Neural progenitor cell (in vitro differentiated cells): ENCODE data around the gene CTIF. TPM values are rescaled to one million over a fixed set of nuclear protein-coding genes. Genes with fewer than 3 reads are reported as not detected.
A peak's percentile ranks its signal among the peaks of the same experiment; 100 is the strongest.

Source experiments
- DNase-seq: peaks from one replicate; pipeline ENCODE4 v3.0.0-alpha.2; 2016; ENCODE audit warnings: low spot score
- H2AFZ ChIP-seq: fragments of 200-600 bp; sonication (generic); replicated peaks from 2 replicates; pipeline ENCODE4 v1.6.1; 2016; ENCODE audit warnings: antibody characterized with exemption
- H3F3A ChIP-seq: fragments of 200-600 bp; sonication (generic); 2 replicates; pipeline ENCODE4 v1.6.1; 2016; ENCODE audit warnings: antibody characterized with exemption, low read depth
- H3K27ac ChIP-seq: fragments of 200-600 bp; sonication (generic); 2 replicates; pipeline ENCODE4 v1.5.1; 2016; ENCODE audit warnings: mild to moderate bottlenecking
- H3K27me3 ChIP-seq: fragments of 200-600 bp; sonication (generic); 2 replicates; pipeline ENCODE4 v1.6.1; 2016; ENCODE audit warnings: mild to moderate bottlenecking, moderate library complexity
- H3K36me3 ChIP-seq: fragments of 200-600 bp; sonication (generic); 2 replicates; pipeline ENCODE4 v1.5.1; 2016
- H3K4me1 ChIP-seq: fragments of 200-600 bp; sonication (generic); 2 replicates; pipeline ENCODE4 v1.6.1; 2016; ENCODE audit warnings: mixed run types
- H3K4me2 ChIP-seq: fragments of 200-600 bp; sonication (generic); 2 replicates; pipeline ENCODE4 v1.6.1; 2016
- H3K4me3 ChIP-seq: fragments of 200-600 bp; sonication (generic); 2 replicates; pipeline ENCODE4 v1.5.1; 2016
- H3K79me2 ChIP-seq: fragments of 200-600 bp; sonication (generic); 2 replicates; pipeline ENCODE4 v1.6.1; 2016; ENCODE audit warnings: low read depth
- H3K9ac ChIP-seq: fragments of 200-600 bp; sonication (generic); 2 replicates; pipeline ENCODE4 v1.6.1; 2016
- H3K9me3 ChIP-seq: fragments of 200-600 bp; sonication (generic); 2 replicates; pipeline ENCODE4 v1.5.1; 2016; ENCODE audit warnings: low read depth
- H4K20me1 ChIP-seq: fragments of 200-600 bp; sonication (generic); 2 replicates; pipeline ENCODE4 v1.6.1; 2016; ENCODE audit warnings: low read depth
- H3K27ac Mint-ChIP-seq: 3 replicates; pipeline ENCODE4 v1.8.0; 2021; ENCODE audit warnings: mixed read lengths
- H3K27me3 Mint-ChIP-seq: 2 replicates; pipeline ENCODE4 v1.8.0; 2022; ENCODE audit warnings: low read depth, mild to moderate bottlenecking, inconsistent platforms, moderate library complexity, mixed read lengths; ENCODE audit not compliant: insufficient read depth
- H3K36me3 Mint-ChIP-seq: 3 replicates; pipeline ENCODE4 v1.8.0; 2021; ENCODE audit warnings: mixed read lengths
- H3K4me1 Mint-ChIP-seq: 3 replicates; pipeline ENCODE4 v1.8.0; 2021; ENCODE audit warnings: mixed read lengths
- H3K4me3 Mint-ChIP-seq: 3 replicates; pipeline ENCODE4 v1.8.0; 2021; ENCODE audit warnings: mild to moderate bottlenecking, moderate library complexity, mixed read lengths
- H3K9me3 Mint-ChIP-seq: 3 replicates; pipeline ENCODE4 v1.8.0; 2020; ENCODE audit warnings: mixed read lengths
- EZH2 ChIP-seq: fragments of 200-600 bp; sonication (generic); IDR thresholded peaks from 2 replicates; pipeline ENCODE4 v1.6.1; 2017; ENCODE audit warnings: antibody characterized with exemption, mild to moderate bottlenecking, moderate library complexity
- EZH2phosphoT487 ChIP-seq: fragments of 200-600 bp; sonication (generic); IDR thresholded peaks from 2 replicates; pipeline ENCODE4 v1.6.1; 2017; ENCODE audit warnings: antibody characterized with exemption
- total RNA-seq: library from RNA; depleted of rRNA; stranded (reverse); fragments of >200 nt; gene quantifications from 2 replicates; pipeline ENCODE4 v1.2.3, GENCODE V29; 2015; ENCODE audit warnings: low replicate concordance
- TF ChIP-seq, protein P1 (sequence below): fragments of 200-600 bp; sonication (generic); IDR thresholded peaks from 2 replicates; pipeline ENCODE4 v1.5.1; 2017; ENCODE audit warnings: antibody characterized with exemption, mild to moderate bottlenecking

The CTIF gene
- total RNA-seq, 1 donor from 2014 or later: 17.6 TPM

DNA sequence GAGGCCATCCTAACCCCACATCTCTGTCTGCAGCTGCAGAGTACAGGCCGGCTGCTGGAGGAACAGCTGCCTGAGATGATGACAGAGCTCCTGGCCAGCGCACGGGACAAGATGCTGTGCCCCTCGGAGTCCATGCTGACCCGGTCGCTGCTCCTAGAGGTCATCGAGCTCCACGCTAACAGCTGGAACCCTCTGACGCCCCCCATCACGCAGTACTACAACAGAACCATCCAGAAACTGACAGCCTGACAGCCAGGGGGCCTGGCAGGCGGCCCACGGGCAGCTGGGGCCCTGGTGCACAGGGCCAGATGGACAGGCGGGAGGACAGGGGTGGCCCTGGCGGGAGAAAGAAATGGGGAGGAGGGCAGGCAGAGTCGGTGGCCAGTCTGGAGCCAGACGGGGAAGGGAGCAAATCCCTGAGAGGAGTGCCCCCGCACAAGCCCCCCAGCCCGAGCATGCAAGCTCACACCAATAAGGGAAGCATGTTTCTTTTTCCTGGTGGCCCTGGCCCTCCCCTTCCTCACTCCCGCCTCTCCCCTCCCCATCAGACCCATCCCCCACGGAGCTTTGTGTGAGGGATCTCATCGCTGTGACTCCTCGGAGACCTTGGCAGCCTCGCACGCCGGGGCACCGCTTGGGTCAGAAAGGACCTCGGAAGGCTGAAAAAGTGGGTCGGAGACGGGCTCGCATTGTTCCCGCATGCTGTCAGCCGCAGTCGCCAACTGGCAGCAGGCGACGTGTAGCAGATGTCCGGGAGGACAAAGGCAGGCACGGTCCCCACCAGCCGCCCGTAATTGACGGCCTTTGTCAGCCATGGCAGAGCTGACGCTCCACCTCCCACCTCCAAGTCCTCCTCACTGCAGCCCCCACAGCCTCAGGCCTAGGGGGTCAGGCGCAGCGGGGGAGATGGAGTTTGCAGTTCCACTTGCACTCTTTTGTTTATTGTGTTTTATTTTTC, 320.8 kb downstream of the CTIF start:
- H3K27ac ChIP-seq: peak overlapping the region; percentile 11
- Mint-ChIP-seq H3K27me3 (peaks cover 14% of the 10 kb centered on the region), H3K36me3 (peaks cover 16% of the 10 kb centered on the region), H3K4me1 (peaks cover 53% of the 10 kb centered on the region), H3K4me3 (peak overlapping the region; percentile 76), H3K9me3 (peaks cover 4% of the 10 kb centered on the region), H3K27ac (peak overlapping the region; percentile 98)
- H3K36me3 ChIP-seq: no peaks in the 10 kb centered on the region
- H2AFZ ChIP-seq: no peak overlapping the region
- no peak for TF ChIP-seq EZH2phosphoT487
- peaks cover 27% of the 10 kb centered on the region for H3F3A ChIP-seq
- H3K4me3 ChIP-seq: no peak overlapping the region
- peaks cover 27% of the 10 kb centered on the region for H3K4me1 ChIP-seq
- H4K20me1 ChIP-seq: peaks cover 7% of the 10 kb centered on the region
- DNase-seq: peak; percentile 92
- peak overlapping the region; percentile 63 for H3K4me2 ChIP-seq
- no peaks in the 10 kb centered on the region for H3K9me3 ChIP-seq
- H3K9ac ChIP-seq: no peak overlapping the region
- no peaks in the 10 kb centered on the region for H3K27me3 ChIP-seq
- no peaks in the 10 kb centered on the region for H3K79me2 ChIP-seq

DNA sequence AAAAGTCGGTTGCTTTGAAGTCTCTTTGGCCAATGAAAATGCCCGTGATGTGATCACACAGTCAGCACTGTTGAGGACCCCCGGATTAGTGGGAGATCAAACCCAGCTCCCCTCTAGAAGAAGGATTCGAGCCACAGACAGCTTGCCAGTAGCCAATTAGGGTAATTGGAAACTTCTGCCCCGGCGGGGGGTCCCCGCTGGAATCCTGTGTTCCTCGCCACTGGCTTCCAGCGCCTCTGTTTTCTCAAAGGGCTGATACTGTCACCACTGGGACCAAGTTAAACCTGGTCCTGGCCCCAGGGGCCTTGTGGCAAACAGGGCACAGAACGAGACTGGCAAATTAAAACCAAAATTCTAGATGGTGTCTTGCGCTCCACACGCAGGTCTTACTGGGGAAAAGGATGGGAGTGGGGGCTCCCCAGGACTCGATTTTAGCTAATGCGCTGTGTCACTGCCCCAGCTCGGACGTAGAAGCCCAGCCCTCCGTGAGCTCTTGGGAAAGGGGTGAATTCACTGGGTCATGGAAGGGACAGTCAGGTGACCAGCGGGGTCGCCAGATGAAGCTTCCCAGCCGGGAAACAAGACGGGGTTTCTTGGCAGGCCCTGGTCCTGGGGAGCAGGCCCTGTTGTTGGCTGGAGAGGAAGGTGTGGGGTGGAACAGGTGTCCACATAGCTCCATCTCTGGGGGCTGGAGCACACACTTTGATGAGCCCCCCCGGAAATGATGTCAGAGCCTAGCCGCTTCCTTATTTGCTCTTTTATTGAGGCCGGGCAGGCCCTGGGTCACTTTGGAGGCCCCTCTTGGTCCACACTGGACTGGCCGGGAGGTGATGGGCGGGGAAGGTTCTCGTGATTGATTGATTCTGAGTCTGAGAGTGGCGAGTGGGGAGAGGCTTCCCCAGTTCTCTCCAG, 321.7 kb downstream of the CTIF start:
- no peaks in the 10 kb centered on the region for H3K9me3 ChIP-seq
- H3K9ac ChIP-seq: no peak overlapping the region
- H3K4me3 ChIP-seq: no peak overlapping the region
- H3F3A ChIP-seq: peaks cover 27% of the 10 kb centered on the region
- peak overlapping the region; percentile 98 for H3K27ac Mint-ChIP-seq
- peaks cover 16% of the 10 kb centered on the region for H3K36me3 Mint-ChIP-seq
- peaks cover 7% of the 10 kb centered on the region for H4K20me1 ChIP-seq
- DNase-seq: peak; percentile 88
- H3K36me3 ChIP-seq: no peaks in the 10 kb centered on the region
- H3K27me3 Mint-ChIP-seq: peaks cover 14% of the 10 kb centered on the region
- peaks cover 4% of the 10 kb centered on the region for H3K9me3 Mint-ChIP-seq
- peaks cover 27% of the 10 kb centered on the region for H3K4me1 ChIP-seq
- no peak overlapping the region for H3K27ac ChIP-seq
- no peaks in the 10 kb centered on the region for H3K79me2 ChIP-seq
- H3K4me3 Mint-ChIP-seq: peak overlapping the region; percentile 76
- H3K4me1 Mint-ChIP-seq: peaks cover 55% of the 10 kb centered on the region
- no peaks in the 10 kb centered on the region for H3K27me3 ChIP-seq
- H2AFZ ChIP-seq: no peak overlapping the region
- peak overlapping the region; percentile 63 for H3K4me2 ChIP-seq
- TF ChIP-seq, protein P1, sequence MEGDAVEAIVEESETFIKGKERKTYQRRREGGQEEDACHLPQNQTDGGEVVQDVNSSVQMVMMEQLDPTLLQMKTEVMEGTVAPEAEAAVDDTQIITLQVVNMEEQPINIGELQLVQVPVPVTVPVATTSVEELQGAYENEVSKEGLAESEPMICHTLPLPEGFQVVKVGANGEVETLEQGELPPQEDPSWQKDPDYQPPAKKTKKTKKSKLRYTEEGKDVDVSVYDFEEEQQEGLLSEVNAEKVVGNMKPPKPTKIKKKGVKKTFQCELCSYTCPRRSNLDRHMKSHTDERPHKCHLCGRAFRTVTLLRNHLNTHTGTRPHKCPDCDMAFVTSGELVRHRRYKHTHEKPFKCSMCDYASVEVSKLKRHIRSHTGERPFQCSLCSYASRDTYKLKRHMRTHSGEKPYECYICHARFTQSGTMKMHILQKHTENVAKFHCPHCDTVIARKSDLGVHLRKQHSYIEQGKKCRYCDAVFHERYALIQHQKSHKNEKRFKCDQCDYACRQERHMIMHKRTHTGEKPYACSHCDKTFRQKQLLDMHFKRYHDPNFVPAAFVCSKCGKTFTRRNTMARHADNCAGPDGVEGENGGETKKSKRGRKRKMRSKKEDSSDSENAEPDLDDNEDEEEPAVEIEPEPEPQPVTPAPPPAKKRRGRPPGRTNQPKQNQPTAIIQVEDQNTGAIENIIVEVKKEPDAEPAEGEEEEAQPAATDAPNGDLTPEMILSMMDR: no peak
- peak; percentile 62 for TF ChIP-seq EZH2phosphoT487

DNA sequence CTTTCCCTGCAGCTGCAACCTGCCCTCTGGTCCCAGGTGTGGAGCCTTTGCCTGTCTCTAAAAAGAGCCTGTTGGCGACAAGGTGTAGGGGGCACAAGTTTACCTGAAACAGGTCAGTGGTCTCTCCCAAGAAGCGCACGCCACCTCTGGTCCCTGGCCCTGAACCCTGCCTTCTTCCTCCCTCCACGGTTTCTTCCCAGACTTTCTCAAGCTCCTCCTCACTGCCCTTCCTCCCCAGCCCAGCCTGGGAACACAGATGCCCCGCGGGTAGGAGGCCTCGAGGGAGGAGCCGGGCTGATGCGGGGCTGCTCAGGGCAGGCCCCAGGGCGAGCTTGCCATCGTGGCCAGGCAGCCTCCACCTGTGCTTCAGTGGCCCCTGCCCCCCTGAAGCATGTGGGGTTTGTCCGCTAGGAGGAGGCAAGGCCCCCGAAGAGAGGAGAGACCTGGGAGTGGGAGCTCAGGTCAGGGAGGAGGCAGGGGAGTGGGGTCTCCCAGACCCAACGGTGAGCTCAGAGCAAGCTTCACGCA, 322.4 kb downstream of the CTIF start:
- Histone ChIP-seq H3K36me3 (no peaks in the 10 kb centered on the region), H3K4me2 (no peak overlapping the region), H3F3A (peaks cover 27% of the 10 kb centered on the region), H3K9me3 (no peaks in the 10 kb centered on the region), H3K79me2 (no peaks in the 10 kb centered on the region), H3K4me3 (no peak overlapping the region), H2AFZ (no peak overlapping the region), H4K20me1 (peaks cover 7% of the 10 kb centered on the region), H3K9ac (no peak overlapping the region), H3K4me1 (peaks cover 27% of the 10 kb centered on the region), H3K27ac (no peak overlapping the region), H3K27me3 (no peaks in the 10 kb centered on the region)
- peaks cover 16% of the 10 kb centered on the region for H3K36me3 Mint-ChIP-seq
- peaks cover 14% of the 10 kb centered on the region for H3K27me3 Mint-ChIP-seq
- H3K4me1 Mint-ChIP-seq: peaks cover 53% of the 10 kb centered on the region
- peak overlapping the region; percentile 63 for H3K27ac Mint-ChIP-seq
- DNase-seq: peak; percentile 36
- H3K9me3 Mint-ChIP-seq: peaks cover 4% of the 10 kb centered on the region
- TF ChIP-seq, protein P1: no peak
- no peak for TF ChIP-seq EZH2phosphoT487
- no peak for TF ChIP-seq EZH2
- H3K4me3 Mint-ChIP-seq: no peak overlapping the region
